HG03064 (cell line): Measurements from ENCODE around the gene PDE6C.
A peak's percentile ranks its signal among the peaks of the same experiment; 100 is the strongest.

Experiments
- ATAC-seq: cut with Tn5 transposase; IDR thresholded peaks from one replicate; pipeline ENCODE4 v1.9.1; 2021; ENCODE audit warnings: low read depth; ENCODE audit not compliant: unreplicated experiment

PDE6C gene

GRCh38 chr10:93697207-93697606, 84.9 kb downstream of the PDE6C start:
- no peak for ATAC-seq

- no peak for ATAC-seq
These were observed 89.5 kb downstream of the PDE6C start for GRCh38 chr10:93701866-93702209.

GRCh38 chr10:93702210-93703001, 90.1 kb downstream of the PDE6C start, which contains the start of gene FRA10AC1:
FRA10AC1 (minus strand) TSS chr10:93702592; CDS start chr10:93700106, 2,486 bp downstream.
- ATAC-seq: peak; percentile 71

GRCh38 chr10:93703066-93703465, 90.7 kb downstream of the PDE6C start:
- no peak for ATAC-seq

- no peak for ATAC-seq
These were observed 91.5 kb downstream of the PDE6C start for GRCh38 chr10:93703841-93704240.

GRCh38 chr10:93704451-93704850, 92.1 kb downstream of the PDE6C start:
- ATAC-seq: no peak

GRCh38 chr10:93707623-93708022, 95.3 kb downstream of the PDE6C start:
- ATAC-seq: no peak

- no peak for ATAC-seq
These were observed 98.1 kb downstream of the PDE6C start for GRCh38 chr10:93710333-93710909.

- ATAC-seq: no peak
These were observed 99.6 kb downstream of the PDE6C start for GRCh38 chr10:93711891-93712290.

GRCh38 chr10:93712593-93712992, 100.3 kb downstream of the PDE6C start:
- ATAC-seq: no peak

- ATAC-seq: peak; percentile 73
These were observed 103.0 kb downstream of the PDE6C start for GRCh38 chr10:93715345-93715744.
